SK-N-SH treated with all-trans-retinoic acid at 6 μM for 48 hours (cell line): ENCODE results near the gene MT4.

Experiments
- ARNTL ChIP-seq: fragments of 450-650 bp; formaldehyde crosslinking; IDR thresholded peaks from 2 replicates; pipeline ENCODE4 v1.5.0; 2020; ENCODE audit warnings: low read depth, mild to moderate bottlenecking, moderate library complexity, borderline replicate concordance
- CSDC2 ChIP-seq: fragments of 250-450 bp; sonication (Bioruptor Pico); IDR thresholded peaks from 2 replicates; pipeline ENCODE4 v1.5.0; 2020; ENCODE audit warnings: mild to moderate bottlenecking, moderate library complexity
- OSR1 ChIP-seq: fragments of 250-450 bp; sonication (Bioruptor Pico); IDR thresholded peaks from 2 replicates; pipeline ENCODE4 v1.8.0; 2022; ENCODE audit warnings: moderate library complexity, mild to moderate bottlenecking, inconsistent platforms
- TOX ChIP-seq: fragments of 250-450 bp; sonication (Bioruptor Pico); IDR thresholded peaks from 2 replicates; pipeline ENCODE4 v1.8.0; 2021; ENCODE audit warnings: mild to moderate bottlenecking, moderate library complexity, borderline replicate concordance
- ZFP3 ChIP-seq: fragments of 250-450 bp; sonication (Bioruptor Pico); IDR thresholded peaks from 2 replicates; pipeline ENCODE4 v1.5.0; 2020; ENCODE audit warnings: mild to moderate bottlenecking, moderate library complexity
- ZNF565 ChIP-seq: fragments of 450-650 bp; formaldehyde crosslinking; conservative IDR thresholded peaks from 2 replicates; pipeline ENCODE4 v1.5.0; 2020; ENCODE audit warnings: low read depth, mild to moderate bottlenecking, moderate library complexity

DNA sequence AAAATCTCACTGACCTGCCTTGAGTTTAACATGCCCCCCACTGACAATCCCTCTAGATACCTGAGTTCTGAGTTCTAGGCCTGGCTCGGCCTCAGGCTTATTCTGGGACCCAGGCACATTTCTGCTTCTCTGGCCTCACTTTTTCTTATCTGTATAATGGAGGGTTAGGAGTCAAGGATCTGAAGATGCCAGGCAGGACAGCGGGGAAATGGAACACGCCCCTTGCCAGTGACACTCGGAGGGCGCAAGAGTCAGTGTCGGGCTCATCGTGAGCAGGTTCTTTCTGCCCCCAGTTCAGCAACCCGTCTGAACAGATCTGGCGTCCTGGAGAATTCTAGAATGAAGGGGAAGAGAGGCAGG is 23.9 kb downstream of the MT4 start:
- no peak for TF ChIP-seq ZFP3 (CRISPR knock-in tag)
- TF ChIP-seq CSDC2, result no peak
- TF ChIP-seq ARNTL, result no peak
- TF ChIP-seq TOX (CRISPR knock-in tag), result no peak
- no peak for TF ChIP-seq OSR1 (CRISPR knock-in tag)
- no peak for TF ChIP-seq ZNF565 (CRISPR knock-in tag)
